IPS DF 6.9 (cell line): ENCODE data around the gene C3orf33.

ENCODE experiments used
- DNase-seq: peaks from one replicate; pipeline ENCODE4 v3.0.0-alpha.2; 2013; ENCODE audit warnings: low read depth, low spot score
- H3K27ac ChIP-seq: one replicate; pipeline ENCODE4 v1.5.1; 2013; ENCODE audit warnings: low read length, control low read depth
- H3K27me3 ChIP-seq: 2 replicates; pipeline ENCODE4 v1.6.1; 2013; ENCODE audit warnings: mild to moderate bottlenecking, low read length; ENCODE audit not compliant: control insufficient read depth, insufficient read depth
- H3K36me3 ChIP-seq: 2 replicates; pipeline ENCODE4 v1.6.1; 2013; ENCODE audit warnings: low read length; ENCODE audit not compliant: control insufficient read depth, insufficient read depth
- H3K4me1 ChIP-seq: 2 replicates; pipeline ENCODE4 v1.6.1; 2013; ENCODE audit warnings: low read length; ENCODE audit not compliant: control insufficient read depth, insufficient read depth
- H3K4me3 ChIP-seq: 2 replicates; pipeline ENCODE4 v1.5.1; 2013; ENCODE audit warnings: mild to moderate bottlenecking, low read length
- H3K9me3 ChIP-seq: 2 replicates; pipeline ENCODE4 v1.6.1; 2013; ENCODE audit warnings: low read length, inconsistent platforms; ENCODE audit not compliant: control insufficient read depth, insufficient read depth
- WGBS: extraction: QIAGEN DNeasy Blood & Tissue Kit; methylation state at CpG from one replicate; pipeline ENCODE4 v1.1.7; 2013; ENCODE audit warnings: mixed read lengths, missing lambda C conversion rate; ENCODE audit not compliant: insufficient read length, insufficient coverage; 5-methylcytosine and 5-hydroxymethylcytosine counted together

C3orf33 gene

GRCh38 chr3:155782390-155782953, 23.6 kb downstream of the C3orf33 start:
- no peak for DNase-seq
- no peaks in the 10 kb centered on the region for H3K9me3 ChIP-seq
- WGBS, result no CpG with 5 or more reads among the region's 1 CpG
- H3K4me1 ChIP-seq, result no peaks in the 10 kb centered on the region
- H3K36me3 ChIP-seq, result no peaks in the 10 kb centered on the region
- H3K27me3 ChIP-seq, result no peaks in the 10 kb centered on the region
- no peak overlapping the region for H3K4me3 ChIP-seq
- no peak overlapping the region for H3K27ac ChIP-seq

GRCh38 chr3:155780291-155780690, 25.8 kb downstream of the C3orf33 start:
- Histone ChIP-seq H3K4me3 (no peak overlapping the region), H3K36me3 (no peaks in the 10 kb centered on the region), H3K4me1 (no peaks in the 10 kb centered on the region), H3K9me3 (no peaks in the 10 kb centered on the region), H3K27me3 (no peaks in the 10 kb centered on the region), H3K27ac (no peak overlapping the region)
- DNase-seq, result no peak

- no peaks in the 10 kb centered on the region for H3K9me3 ChIP-seq
- no peaks in the 10 kb centered on the region for H3K36me3 ChIP-seq
- no peaks in the 10 kb centered on the region for H3K27me3 ChIP-seq
- no peaks in the 10 kb centered on the region for H3K4me1 ChIP-seq
- H3K27ac ChIP-seq, result no peak overlapping the region
- DNase-seq, result no peak
- H3K4me3 ChIP-seq, result no peak overlapping the region
These were observed 27.6 kb downstream of the C3orf33 start for GRCh38 chr3:155778462-155778861.

GRCh38 chr3:155772801-155773200, 33.3 kb downstream of the C3orf33 start:
- DNase-seq, result no peak

GRCh38 chr3:155771126-155771525, 35.0 kb downstream of the C3orf33 start:
- Histone ChIP-seq H3K36me3 (peaks cover 2% of the 10 kb centered on the region; the same call in 1 of the 2 replicates), H3K4me1 (no peaks in the 10 kb centered on the region), H3K27me3 (no peaks in the 10 kb centered on the region), H3K4me3 (no peak overlapping the region), H3K9me3 (peaks cover 2% of the 10 kb centered on the region), H3K27ac (no peak overlapping the region)
- DNase-seq, result no peak
- WGBS, result no CpG with 5 or more reads among the region's 6 CpGs

More at GRCh38 chr3:155772801-155773200, 33.3 kb downstream of the C3orf33 start:
- H3K27me3 ChIP-seq, result no peaks in the 10 kb centered on the region
- no CpG with 5 or more reads among the region's 1 CpG for WGBS
- H3K36me3 ChIP-seq, result peaks cover 2% of the 10 kb centered on the region; the same call in 1 of the 2 replicates
- no peak overlapping the region for H3K27ac ChIP-seq
- peaks cover 2% of the 10 kb centered on the region for H3K9me3 ChIP-seq
- H3K4me1 ChIP-seq, result no peaks in the 10 kb centered on the region
- H3K4me3 ChIP-seq, result no peak overlapping the region

- H3K4me1 ChIP-seq, result no peaks in the 10 kb centered on the region
- no peak for DNase-seq
- H3K36me3 ChIP-seq, result peaks cover 2% of the 10 kb centered on the region; the same call in 1 of the 2 replicates
- H3K4me3 ChIP-seq, result no peak overlapping the region
- H3K27me3 ChIP-seq, result no peaks in the 10 kb centered on the region
- no peak overlapping the region for H3K27ac ChIP-seq
- H3K9me3 ChIP-seq, result peaks cover 2% of the 10 kb centered on the region
- WGBS, result no CpG with 5 or more reads among the region's 1 CpG
These were observed 39.9 kb downstream of the C3orf33 start for GRCh38 chr3:155766206-155766605.

GRCh38 chr3:155763870-155764463, 42.1 kb downstream of the C3orf33 start:
- no peak overlapping the region for H3K4me3 ChIP-seq
- no peaks in the 10 kb centered on the region for H3K36me3 ChIP-seq
- no CpG with 5 or more reads among the region's 3 CpGs for WGBS
- H3K27ac ChIP-seq, result no peak overlapping the region
- H3K27me3 ChIP-seq, result no peaks in the 10 kb centered on the region
- H3K4me1 ChIP-seq, result no peaks in the 10 kb centered on the region
- no peaks in the 10 kb centered on the region for H3K9me3 ChIP-seq
- no peak for DNase-seq

GRCh38 chr3:155760653-155761052, 45.4 kb downstream of the C3orf33 start:
- no peaks in the 10 kb centered on the region for H3K4me1 ChIP-seq
- DNase-seq, result no peak
- WGBS, result no CpG with 5 or more reads among the region's 4 CpGs

GRCh38 chr3:155757577-155757976, 48.5 kb downstream of the C3orf33 start:
- no peak overlapping the region for H3K27ac ChIP-seq
- no CpG with 5 or more reads among the region's 7 CpGs for WGBS
- H3K27me3 ChIP-seq, result no peaks in the 10 kb centered on the region
- no peak for DNase-seq
- no peaks in the 10 kb centered on the region for H3K36me3 ChIP-seq
- no peak overlapping the region for H3K4me3 ChIP-seq
- H3K4me1 ChIP-seq, result no peaks in the 10 kb centered on the region
- no peaks in the 10 kb centered on the region for H3K9me3 ChIP-seq

More at GRCh38 chr3:155760653-155761052, 45.4 kb downstream of the C3orf33 start:
- Histone ChIP-seq H3K27ac (no peak overlapping the region), H3K27me3 (no peaks in the 10 kb centered on the region), H3K36me3 (no peaks in the 10 kb centered on the region), H3K9me3 (no peaks in the 10 kb centered on the region), H3K4me3 (no peak overlapping the region)

GRCh38 chr3:155753038-155753639, 52.9 kb downstream of the C3orf33 start:
- no CpG with 5 or more reads among the region's 11 CpGs for WGBS
- H3K27me3 ChIP-seq, result no peaks in the 10 kb centered on the region
- no peak overlapping the region for H3K27ac ChIP-seq
- no peaks in the 10 kb centered on the region for H3K36me3 ChIP-seq
- DNase-seq, result no peak
- H3K9me3 ChIP-seq, result no peaks in the 10 kb centered on the region
- H3K4me1 ChIP-seq, result peaks cover 2% of the 10 kb centered on the region
- H3K4me3 ChIP-seq, result no peak overlapping the region
